PC-9 (cell line): ENCODE results near the gene CHST15. TPM values are rescaled to one million over a fixed set of nuclear protein-coding genes. Genes with fewer than 3 reads are reported as not detected.

Experiments
- BruUV-seq: library from RNA; stranded (reverse); fragments of 400-500 nt; replicated peaks from 2 replicates; lab custom pipeline; 2021; lab: Mats Ljungman, UMichigan
- CTCF ChIA-PET: fragments of 300-600 bp; sonication (Branson Sonifier 250); formaldehyde crosslinking; loops from one replicate; lab custom pipeline; 2022; ENCODE audit warnings: antibody characterized with exemption; lab: Charles Lee
- POLR2A ChIA-PET: fragments of 300-600 bp; sonication (Branson Sonifier 250); formaldehyde crosslinking; loops from one replicate; lab custom pipeline; 2022; ENCODE audit warnings: antibody characterized with exemption; ENCODE audit not compliant: unreplicated experiment; lab: Charles Lee
- DNase-seq, 2 experiments: peaks; one replicate each; pipeline versions ENCODE4 v3.0.0 to v3.0.0-alpha.2; 2015 to 2022; ENCODE audit warnings: mixed read lengths in 1 of 2
- H2AFZ ChIP-seq: fragments of 200-600 bp; sonication (generic); 2 replicates; pipeline ENCODE4 v1.8.1; 2017; ENCODE audit warnings: antibody characterized with exemption
- H3F3A ChIP-seq: fragments of 200-600 bp; sonication (generic); 2 replicates; pipeline ENCODE4 v1.8.1; 2017; ENCODE audit warnings: antibody characterized with exemption, mild to moderate bottlenecking, low read depth; ENCODE audit not compliant: insufficient read depth
- H3K27ac ChIP-seq: fragments of 200-600 bp; sonication (generic); 2 replicates; pipeline ENCODE4 v1.6.1; 2016; ENCODE audit warnings: mixed run types
- H3K27me3 ChIP-seq: fragments of 200-600 bp; sonication (generic); 2 replicates; pipeline ENCODE4 v1.6.1; 2016; ENCODE audit warnings: low read depth, mixed run types; ENCODE audit not compliant: insufficient read depth
- H3K36me3 ChIP-seq: fragments of 200-600 bp; sonication (generic); 2 replicates; pipeline ENCODE4 v1.6.1; 2016; ENCODE audit warnings: low read depth, mixed run types
- H3K4me1 ChIP-seq: fragments of 200-600 bp; sonication (generic); replicated peaks from 2 replicates; pipeline ENCODE4 v1.6.1; 2016; ENCODE audit warnings: mixed run types; ENCODE audit not compliant: insufficient read depth
- H3K4me2 ChIP-seq: fragments of 200-600 bp; sonication (generic); 2 replicates; pipeline ENCODE4 v1.6.1; 2017; ENCODE audit warnings: mixed run types
- H3K4me3 ChIP-seq: fragments of 200-600 bp; sonication (generic); 2 replicates; pipeline ENCODE4 v1.6.1; 2016; ENCODE audit warnings: mixed run types
- H3K79me2 ChIP-seq: fragments of 200-600 bp; sonication (generic); 2 replicates; pipeline ENCODE4 v1.6.1; 2017; ENCODE audit warnings: low read depth, mixed run types
- H3K9me2 ChIP-seq: fragments of 200-600 bp; sonication (generic); 2 replicates; pipeline ENCODE4 v1.8.1; 2017; ENCODE audit warnings: mild to moderate bottlenecking; ENCODE audit not compliant: insufficient read depth
- H3K9me3 ChIP-seq: fragments of 200-600 bp; sonication (generic); 2 replicates; pipeline ENCODE4 v1.8.1; 2016; ENCODE audit warnings: low read depth; ENCODE audit not compliant: insufficient read depth
- H4K20me1 ChIP-seq: fragments of 200-600 bp; sonication (generic); 2 replicates; pipeline ENCODE4 v1.8.1; 2017; ENCODE audit not compliant: insufficient read depth
- EZH2 ChIP-seq: fragments of 200-600 bp; sonication (generic); IDR thresholded peaks from 2 replicates; pipeline ENCODE4 v1.8.0; 2017; ENCODE audit warnings: antibody characterized with exemption, low read depth
- intact Hi-C: fragments of 100-400 bp; cut with micrococcal nuclease; formaldehyde crosslinking; loops from one replicate; pipeline ENCODE4 v1.10.0; 2022; ENCODE audit not compliant: unreplicated experiment
- total RNA-seq: library from RNA; stranded (reverse); gene quantifications from 2 replicates; pipeline ENCODE4 v1.2.3, GENCODE V29; 2021
- TF ChIP-seq, protein P1 (sequence below): fragments of 200-600 bp; sonication (generic); conservative IDR thresholded peaks from 2 replicates; pipeline ENCODE4 v1.6.1; 2017; ENCODE audit warnings: mixed run types, antibody characterized with exemption, mild to moderate bottlenecking, moderate library complexity

Gene CHST15
- total RNA-seq, 1 experiment from 2014 or later, result 24.6 TPM

DNA sequence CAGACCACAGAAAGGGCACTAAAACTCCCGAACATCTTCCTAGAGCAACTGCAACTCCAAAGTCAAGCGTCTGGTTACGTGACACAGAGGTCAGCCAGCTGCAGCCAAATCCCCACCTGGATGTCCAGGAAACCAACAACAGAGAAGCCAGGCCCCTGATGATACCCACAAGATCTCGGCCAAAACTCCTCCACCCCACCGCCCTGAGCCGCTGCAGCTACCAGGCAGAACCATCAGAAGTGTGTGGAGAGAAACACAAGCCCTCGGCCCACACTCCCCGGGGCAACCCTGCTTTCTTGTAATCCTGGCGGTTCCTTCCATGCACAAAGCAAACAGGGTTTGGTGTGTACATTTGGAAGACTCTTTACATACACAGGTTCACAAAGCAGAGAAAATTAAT, 8.7 kb downstream of the CHST15 start:
- Histone ChIP-seq H3K9me3 (no peaks in the 10 kb centered on the region), H3K36me3 (no peaks in the 10 kb centered on the region), H3F3A (no peaks in the 10 kb centered on the region), H4K20me1 (peaks cover 47% of the 10 kb centered on the region), H3K4me3 (no peak overlapping the region), H3K27ac (no peak overlapping the region), H3K4me1 (no peaks in the 10 kb centered on the region), H3K9me2 (no peaks in the 10 kb centered on the region), H2AFZ (no peak overlapping the region), H3K4me2 (no peak overlapping the region), H3K27me3 (no peaks in the 10 kb centered on the region), H3K79me2 (peaks cover 88% of the 10 kb centered on the region)
- no peak for DNase-seq
- BruUV-seq, result no TSS peak
- intact Hi-C loops, result no loop called here
- ChIA-PET POLR2A (no interaction called here), CTCF (no interaction called here)
- TF ChIP-seq, protein P1, sequence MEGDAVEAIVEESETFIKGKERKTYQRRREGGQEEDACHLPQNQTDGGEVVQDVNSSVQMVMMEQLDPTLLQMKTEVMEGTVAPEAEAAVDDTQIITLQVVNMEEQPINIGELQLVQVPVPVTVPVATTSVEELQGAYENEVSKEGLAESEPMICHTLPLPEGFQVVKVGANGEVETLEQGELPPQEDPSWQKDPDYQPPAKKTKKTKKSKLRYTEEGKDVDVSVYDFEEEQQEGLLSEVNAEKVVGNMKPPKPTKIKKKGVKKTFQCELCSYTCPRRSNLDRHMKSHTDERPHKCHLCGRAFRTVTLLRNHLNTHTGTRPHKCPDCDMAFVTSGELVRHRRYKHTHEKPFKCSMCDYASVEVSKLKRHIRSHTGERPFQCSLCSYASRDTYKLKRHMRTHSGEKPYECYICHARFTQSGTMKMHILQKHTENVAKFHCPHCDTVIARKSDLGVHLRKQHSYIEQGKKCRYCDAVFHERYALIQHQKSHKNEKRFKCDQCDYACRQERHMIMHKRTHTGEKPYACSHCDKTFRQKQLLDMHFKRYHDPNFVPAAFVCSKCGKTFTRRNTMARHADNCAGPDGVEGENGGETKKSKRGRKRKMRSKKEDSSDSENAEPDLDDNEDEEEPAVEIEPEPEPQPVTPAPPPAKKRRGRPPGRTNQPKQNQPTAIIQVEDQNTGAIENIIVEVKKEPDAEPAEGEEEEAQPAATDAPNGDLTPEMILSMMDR, result no peak
- no peak for TF ChIP-seq EZH2

DNA sequence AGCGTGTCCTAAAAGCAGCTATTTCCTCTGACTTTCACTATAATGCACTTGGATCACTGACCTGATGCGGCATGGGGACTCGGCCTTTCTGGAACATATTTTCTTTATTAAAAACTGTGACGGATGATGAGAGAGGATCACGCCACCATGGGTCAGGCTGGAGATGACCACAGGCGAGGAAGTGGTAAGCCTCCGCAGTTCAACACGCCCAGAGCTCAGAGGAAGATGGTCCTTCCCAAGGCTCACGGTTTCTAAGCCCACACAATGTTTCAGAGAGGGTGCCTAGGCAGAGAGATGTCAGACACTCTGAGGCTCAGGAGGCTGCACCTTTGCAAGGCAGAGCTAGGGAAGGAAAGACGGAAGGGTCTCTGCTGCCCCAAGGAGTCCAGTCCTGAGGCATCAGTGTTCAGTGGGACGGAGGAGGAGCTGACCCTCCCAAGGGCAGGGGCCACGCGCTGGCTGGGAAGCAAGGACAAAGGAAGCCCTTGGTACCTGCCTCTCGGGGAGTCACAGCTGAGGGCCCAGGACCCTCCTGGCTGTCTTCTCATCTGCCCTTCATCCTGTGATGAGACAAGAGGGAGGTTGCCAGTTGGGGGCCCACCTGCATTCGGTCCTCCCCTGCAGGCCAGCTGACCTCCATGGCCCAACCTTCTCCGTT, 9.5 kb downstream of the CHST15 start:
- Histone ChIP-seq H3K4me1 (no peaks in the 10 kb centered on the region), H3K4me2 (no peak overlapping the region), H2AFZ (no peak overlapping the region), H3K27me3 (no peaks in the 10 kb centered on the region), H3K9me3 (no peaks in the 10 kb centered on the region), H3K27ac (no peak overlapping the region), H3K4me3 (no peak overlapping the region), H4K20me1 (peaks cover 50% of the 10 kb centered on the region), H3F3A (no peaks in the 10 kb centered on the region), H3K79me2 (peaks cover 79% of the 10 kb centered on the region), H3K9me2 (no peaks in the 10 kb centered on the region), H3K36me3 (no peaks in the 10 kb centered on the region)
- DNase-seq, result no peak
- ChIA-PET CTCF (no interaction called here), POLR2A (no interaction called here)
- intact Hi-C loops, result no loop called here
- BruUV-seq, result no TSS peak
- TF ChIP-seq, protein P1, result no peak
- no peak for TF ChIP-seq EZH2

DNA sequence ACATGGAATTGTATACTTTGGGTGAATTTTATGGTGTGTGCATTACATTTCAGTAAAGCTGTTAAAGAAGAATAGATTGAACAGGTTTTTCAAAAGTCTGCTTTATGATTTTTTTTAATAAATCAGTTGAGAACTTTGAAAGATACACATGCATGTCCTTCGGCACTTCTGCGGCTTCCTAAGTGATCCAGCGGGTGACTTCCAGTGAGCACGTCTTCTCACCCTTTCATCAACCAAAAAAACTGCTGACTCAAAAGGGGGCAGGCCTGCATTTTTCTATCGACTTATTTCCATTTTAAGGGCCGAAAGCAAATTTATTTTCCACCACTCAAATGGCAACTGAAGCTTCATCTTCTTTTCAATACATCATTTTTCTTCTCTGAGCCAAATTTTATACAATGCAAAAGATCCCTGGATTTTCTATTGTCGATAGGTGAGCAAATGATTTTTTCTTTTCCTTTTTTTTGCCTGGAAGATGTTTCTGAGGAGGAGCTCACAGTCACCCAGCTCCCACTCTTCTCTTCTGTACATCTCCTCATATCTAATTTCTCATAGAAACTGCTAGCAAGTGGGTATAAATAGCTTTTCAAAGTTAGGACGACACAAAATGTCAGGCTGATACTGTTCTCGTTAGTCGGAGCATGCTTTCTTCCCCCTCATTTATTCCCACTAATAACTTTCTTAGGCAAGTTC, 10.2 kb downstream of the CHST15 start:
- POLR2A ChIA-PET, result interaction anchor here (0.7 kb wide), 1 partner anchor 183 kb away, joined by 11 read pairs; no protein-coding TSS in a partner anchor
- TF ChIP-seq, protein P1, result no peak
- no peak for TF ChIP-seq EZH2
- H3K27ac ChIP-seq, result no peak overlapping the region
- H3K27me3 ChIP-seq, result no peaks in the 10 kb centered on the region
- H3K36me3 ChIP-seq, result no peaks in the 10 kb centered on the region
- H3K4me3 ChIP-seq, result no peak overlapping the region
- no peaks in the 10 kb centered on the region for H3K9me3 ChIP-seq
- peaks cover 73% of the 10 kb centered on the region for H3K79me2 ChIP-seq
- no peaks in the 10 kb centered on the region for H3K4me1 ChIP-seq
- no peaks in the 10 kb centered on the region for H3F3A ChIP-seq
- intact Hi-C loops, result no loop called here
- BruUV-seq, result no TSS peak
- no peaks in the 10 kb centered on the region for H3K9me2 ChIP-seq
- peaks cover 50% of the 10 kb centered on the region for H4K20me1 ChIP-seq
- H2AFZ ChIP-seq, result no peak overlapping the region
- CTCF ChIA-PET, result no interaction called here
- no peak for DNase-seq
- H3K4me2 ChIP-seq, result no peak overlapping the region
